GM21825 (cell line): ENCODE measurements around the gene NOX1.

Experiments used
- ATAC-seq: cut with Tn5 transposase; IDR thresholded peaks from one replicate; pipeline ENCODE4 v1.9.1; 2021; ENCODE audit warnings: mild to moderate bottlenecking, moderate library complexity; ENCODE audit not compliant: unreplicated experiment

NOX1 gene

GRCh38 chrX:100874325-100874724 lies at the start of gene NOX1:
TSS of gene NOX1 (minus strand) at chrX:100874359. CDS start at chrX:100874139, 220 bp downstream.
- ATAC-seq: no peak

GRCh38 chrX:100915562-100915961 lies 41.4 kb upstream of the NOX1 start:
- ATAC-seq: no peak

GRCh38 chrX:100913111-100913510 lies 39.0 kb upstream of the NOX1 start:
- no peak for ATAC-seq

- ATAC-seq: no peak
These were observed 37.6 kb upstream of the NOX1 start for GRCh38 chrX:100911731-100912130.

- no peak for ATAC-seq
These were observed 31.5 kb upstream of the NOX1 start for GRCh38 chrX:100905620-100906019.

- ATAC-seq: no peak
These were observed 30.3 kb upstream of the NOX1 start for GRCh38 chrX:100904433-100904832.

GRCh38 chrX:100895365-100896075 lies 21.4 kb upstream of the NOX1 start:
- ATAC-seq: no peak

GRCh38 chrX:100883654-100884053 lies 9.5 kb upstream of the NOX1 start:
- ATAC-seq: no peak

GRCh38 chrX:100880368-100880767 lies 6.2 kb upstream of the NOX1 start:
- no peak for ATAC-seq

GRCh38 chrX:100871594-100872560 lies 2.3 kb downstream of the NOX1 start:
- ATAC-seq: no peak

- no peak for ATAC-seq
These were observed 3.6 kb downstream of the NOX1 start for GRCh38 chrX:100870527-100870926.

GRCh38 chrX:100868273-100868672 lies 5.9 kb downstream of the NOX1 start:
- no peak for ATAC-seq

GRCh38 chrX:100864657-100865391 lies 9.3 kb downstream of the NOX1 start:
- ATAC-seq: no peak

- ATAC-seq: no peak
These were observed 10.8 kb downstream of the NOX1 start for GRCh38 chrX:100863326-100863864.

GRCh38 chrX:100852810-100853209 lies 21.3 kb downstream of the NOX1 start:
- no peak for ATAC-seq

- ATAC-seq: no peak
These were observed 23.8 kb downstream of the NOX1 start for GRCh38 chrX:100850317-100850716.

GRCh38 chrX:100831219-100831946 lies 42.8 kb downstream of the NOX1 start:
- no peak for ATAC-seq

GRCh38 chrX:100830547-100830946 lies 43.6 kb downstream of the NOX1 start:
- peak; percentile 35 for ATAC-seq

GRCh38 chrX:100830143-100830542 lies 44.0 kb downstream of the NOX1 start:
- ATAC-seq: peak; percentile 27

GRCh38 chrX:100829730-100830129 lies 44.4 kb downstream of the NOX1 start:
- ATAC-seq: peak; percentile 77
